ENCODE measurements around the gene SH2D3C.

SH2D3C gene

DNA sequence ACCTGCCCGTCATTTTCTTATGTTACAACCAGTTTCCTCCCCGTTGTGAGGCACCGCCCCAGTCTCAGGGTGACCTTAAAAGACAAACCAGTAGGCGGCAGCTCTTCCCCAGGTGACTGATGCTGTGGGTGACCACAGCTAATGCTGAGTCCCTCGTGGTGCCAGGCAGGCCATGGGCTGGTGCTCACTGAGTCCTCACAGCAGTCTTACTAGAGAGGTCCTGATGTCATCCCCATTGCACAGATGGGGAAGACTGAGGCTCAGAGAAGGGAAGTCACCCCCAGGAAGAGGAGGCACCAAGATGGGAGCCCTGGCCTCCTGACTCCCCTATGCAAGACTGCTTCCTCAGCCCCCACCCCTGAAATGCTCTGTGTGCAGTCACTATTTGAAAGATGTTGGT lies 70.7 kb downstream of the SH2D3C start:
- no peak overlapping the region for H3K14ac ChIP-seq (ENCODE audit: low read length)
- H3K27me3 ChIP-seq (ENCODE audit: insufficient read depth, low read length) = no peaks in the 10 kb centered on the region
- H3K23ac ChIP-seq (ENCODE audit: low read length) = no peak overlapping the region
- H3K79me2 ChIP-seq (ENCODE audit: control insufficient read depth, insufficient read depth, low read length, poor library complexity) = no peaks in the 10 kb centered on the region
- peak in 1 of 2 donors; percentile 33 for DNase-seq
- no peak overlapping the region for H4K12ac ChIP-seq (ENCODE audit: low read depth, low read length)
- no peaks in the 10 kb centered on the region for H3K36me3 ChIP-seq (ENCODE audit: control insufficient read depth in 1 of 2, insufficient read depth in 2 of 2, low read length in 2 of 2)
- no peak overlapping the region for H3K4me2 ChIP-seq (ENCODE audit: low read length)
- H3K4ac ChIP-seq (ENCODE audit: low read depth, low read length) = no peak overlapping the region
- no CpG with 5 or more reads among the region's 5 CpGs for WGBS (ENCODE audit: extremely low coverage, insufficient coverage, insufficient read length)
- H3K18ac ChIP-seq (ENCODE audit: low read length) = no peak overlapping the region
- no peak overlapping the region for H3K27ac ChIP-seq (ENCODE audit: low read depth, low read length)
- no peak overlapping the region for H2BK120ac ChIP-seq (ENCODE audit: insufficient read depth, low read length, poor library complexity)
- no peak overlapping the region for H2AK5ac ChIP-seq (ENCODE audit: low read length)
- no peak overlapping the region for H3K9ac ChIP-seq (ENCODE audit: low read length)
- H3K9me3 ChIP-seq (ENCODE audit: insufficient read depth, low read depth, low read length) = no peaks in the 10 kb centered on the region
- no peak overlapping the region for H3K4me3 ChIP-seq (ENCODE audit: low read depth, low read length)
- H2BK5ac ChIP-seq (ENCODE audit: low read depth, low read length, poor library complexity) = no peak overlapping the region
- peaks cover 0 to 4% of the 10 kb centered on the region in 2 experiments for H3K4me1 ChIP-seq (ENCODE audit: control insufficient read depth in 1 of 2, insufficient read depth in 2 of 2, low read length in 2 of 2)
- H4K8ac ChIP-seq (ENCODE audit: low read depth, low read length) = no peak overlapping the region
- H4K91ac ChIP-seq (ENCODE audit: low read depth, low read length) = no peak overlapping the region
- no peak overlapping the region for H2BK12ac ChIP-seq (ENCODE audit: low read length)
- no peaks in the 10 kb centered on the region for H3K79me1 ChIP-seq (ENCODE audit: low read length)
- no peak overlapping the region for H2AFZ ChIP-seq (ENCODE audit: insufficient read depth, low read length, poor library complexity)

DNA sequence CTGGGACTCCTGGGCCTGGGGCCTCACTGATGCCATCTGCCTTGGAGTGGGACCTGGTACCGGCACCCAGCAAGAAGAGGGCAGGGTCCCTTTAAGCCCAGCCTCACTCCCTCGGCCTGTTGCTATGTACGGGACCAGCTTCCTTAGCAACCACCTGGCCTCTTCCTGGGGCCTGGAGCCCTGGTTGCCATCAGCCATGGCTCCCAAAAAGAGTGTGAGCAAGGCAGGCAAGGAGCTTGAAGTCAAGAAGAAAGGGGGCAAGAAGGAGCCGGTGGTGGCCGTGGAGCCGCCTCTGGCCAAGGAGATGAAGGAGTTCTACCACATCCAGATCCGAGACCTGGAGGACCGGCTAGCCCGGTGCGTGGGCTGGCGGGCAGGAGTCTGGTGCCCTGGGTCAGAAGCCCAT lies 71.6 kb downstream of the SH2D3C start, which contains the start of gene CFAP157:
Gene CFAP157 (plus strand): TSS at position 153 of the 406 bp plus-strand sequence. CDS start 44 bp downstream, at position 197.
- Histone ChIP-seq H3K9me3 (ENCODE audit: insufficient read depth, low read depth, low read length) (no peaks in the 10 kb centered on the region), H3K4ac (ENCODE audit: low read depth, low read length) (no peak within 1 kb of the TSS), H3K4me1 (ENCODE audit: control insufficient read depth in 1 of 2, insufficient read depth in 2 of 2, low read length in 2 of 2) (peaks cover 0 to 4% of the 10 kb centered on the region in 2 experiments), H2AK5ac (ENCODE audit: low read length) (no peak within 1 kb of the TSS), H4K8ac (ENCODE audit: low read depth, low read length) (peak within 1 kb of the TSS; percentile 59), H3K4me3 (ENCODE audit: low read depth, low read length) (no peak within 1 kb of the TSS), H2BK5ac (ENCODE audit: low read depth, low read length, poor library complexity) (no peak within 1 kb of the TSS), H3K27ac (ENCODE audit: low read depth, low read length) (no peak within 1 kb of the TSS), H2BK120ac (ENCODE audit: insufficient read depth, low read length, poor library complexity) (no peak within 1 kb of the TSS), H3K79me2 (ENCODE audit: control insufficient read depth, insufficient read depth, low read length, poor library complexity) (no peaks in the 10 kb centered on the region), H3K9ac (ENCODE audit: low read length) (no peak within 1 kb of the TSS), H2AFZ (ENCODE audit: insufficient read depth, low read length, poor library complexity) (no peak within 1 kb of the TSS), H2BK12ac (ENCODE audit: low read length) (no peak within 1 kb of the TSS), H4K91ac (ENCODE audit: low read depth, low read length) (no peak within 1 kb of the TSS), H3K14ac (ENCODE audit: low read length) (no peak within 1 kb of the TSS), H3K79me1 (ENCODE audit: low read length) (no peaks in the 10 kb centered on the region), H3K4me2 (ENCODE audit: low read length) (no peak within 1 kb of the TSS), H4K12ac (ENCODE audit: low read depth, low read length) (no peak within 1 kb of the TSS), H3K18ac (ENCODE audit: low read length) (no peak within 1 kb of the TSS), H3K27me3 (ENCODE audit: insufficient read depth, low read length) (no peaks in the 10 kb centered on the region), H3K23ac (ENCODE audit: low read length) (no peak within 1 kb of the TSS), H3K36me3 (ENCODE audit: control insufficient read depth in 1 of 2, insufficient read depth in 2 of 2, low read length in 2 of 2) (no peaks in the 10 kb centered on the region)
- no CpG with 5 or more reads among the region's 11 CpGs for WGBS (ENCODE audit: extremely low coverage, insufficient coverage, insufficient read length)
- no peak for DNase-seq

DNA sequence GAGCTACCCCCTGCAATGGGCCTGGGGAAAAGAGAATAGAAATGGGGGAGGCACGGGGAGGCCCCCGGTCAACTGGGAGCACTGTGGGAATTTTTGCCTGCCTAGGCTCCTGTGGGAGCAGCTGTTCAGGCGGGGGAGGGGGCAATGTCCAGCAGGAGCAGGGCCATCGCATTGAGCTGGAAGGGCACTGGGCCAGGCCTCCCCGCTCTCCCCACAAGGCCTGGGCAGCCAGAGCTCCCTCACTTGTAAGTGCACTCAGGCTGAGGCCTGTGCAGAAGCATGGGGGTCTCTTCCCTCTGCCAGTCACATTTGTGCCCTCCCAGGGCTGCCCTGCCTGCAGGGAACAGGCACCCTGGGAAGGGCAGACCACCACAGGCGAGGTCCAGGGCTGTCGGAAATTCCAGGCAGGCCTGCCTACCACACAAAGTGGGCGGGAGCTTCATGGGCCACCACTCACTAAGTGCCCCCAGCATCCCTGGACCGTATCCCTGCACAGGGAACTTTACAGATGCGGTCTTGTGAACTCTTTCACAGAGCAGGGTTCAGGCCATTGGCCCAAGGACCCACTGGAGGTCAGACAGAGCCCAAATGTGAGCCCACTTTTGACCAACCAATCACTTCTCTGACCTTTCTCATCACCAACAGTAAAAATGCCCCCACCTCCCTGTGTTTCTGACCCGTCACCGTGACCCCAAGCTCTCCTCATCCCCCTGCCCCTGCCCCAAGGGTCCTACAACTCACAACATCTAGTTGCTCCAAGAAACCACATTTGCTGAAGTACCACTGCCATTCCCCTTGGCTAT lies 72.7 kb downstream of the SH2D3C start:
- H3K9me3 ChIP-seq (ENCODE audit: insufficient read depth, low read depth, low read length) = no peaks in the 10 kb centered on the region
- no peak overlapping the region for H2BK12ac ChIP-seq (ENCODE audit: low read length)
- H4K12ac ChIP-seq (ENCODE audit: low read depth, low read length) = no peak overlapping the region
- H2BK5ac ChIP-seq (ENCODE audit: low read depth, low read length, poor library complexity) = no peak overlapping the region
- no peak overlapping the region for H2BK120ac ChIP-seq (ENCODE audit: insufficient read depth, low read length, poor library complexity)
- no peak overlapping the region for H3K9ac ChIP-seq (ENCODE audit: low read length)
- H3K14ac ChIP-seq (ENCODE audit: low read length) = no peak overlapping the region
- no peak overlapping the region for H3K23ac ChIP-seq (ENCODE audit: low read length)
- H2AFZ ChIP-seq (ENCODE audit: insufficient read depth, low read length, poor library complexity) = no peak overlapping the region
- no peak overlapping the region for H3K4me3 ChIP-seq (ENCODE audit: low read depth, low read length)
- no peak overlapping the region for H3K4ac ChIP-seq (ENCODE audit: low read depth, low read length)
- H3K27ac ChIP-seq (ENCODE audit: low read depth, low read length) = no peak overlapping the region
- no CpG with 5 or more reads among the region's 12 CpGs for WGBS (ENCODE audit: extremely low coverage, insufficient coverage, insufficient read length)
- H3K79me2 ChIP-seq (ENCODE audit: control insufficient read depth, insufficient read depth, low read length, poor library complexity) = no peaks in the 10 kb centered on the region
- H3K79me1 ChIP-seq (ENCODE audit: low read length) = no peaks in the 10 kb centered on the region
- H2AK5ac ChIP-seq (ENCODE audit: low read length) = no peak overlapping the region
- no peak overlapping the region for H4K91ac ChIP-seq (ENCODE audit: low read depth, low read length)
- no peak overlapping the region for H3K18ac ChIP-seq (ENCODE audit: low read length)
- DNase-seq = no peak
- no peak overlapping the region for H4K8ac ChIP-seq (ENCODE audit: low read depth, low read length)
- H3K4me2 ChIP-seq (ENCODE audit: low read length) = no peak overlapping the region
- H3K4me1 ChIP-seq (ENCODE audit: control insufficient read depth in 1 of 2, insufficient read depth in 2 of 2, low read length in 2 of 2) = peaks cover 0 to 4% of the 10 kb centered on the region in 2 experiments
- no peaks in the 10 kb centered on the region for H3K36me3 ChIP-seq (ENCODE audit: control insufficient read depth in 1 of 2, insufficient read depth in 2 of 2, low read length in 2 of 2)
- no peaks in the 10 kb centered on the region for H3K27me3 ChIP-seq (ENCODE audit: insufficient read depth, low read length)

DNA sequence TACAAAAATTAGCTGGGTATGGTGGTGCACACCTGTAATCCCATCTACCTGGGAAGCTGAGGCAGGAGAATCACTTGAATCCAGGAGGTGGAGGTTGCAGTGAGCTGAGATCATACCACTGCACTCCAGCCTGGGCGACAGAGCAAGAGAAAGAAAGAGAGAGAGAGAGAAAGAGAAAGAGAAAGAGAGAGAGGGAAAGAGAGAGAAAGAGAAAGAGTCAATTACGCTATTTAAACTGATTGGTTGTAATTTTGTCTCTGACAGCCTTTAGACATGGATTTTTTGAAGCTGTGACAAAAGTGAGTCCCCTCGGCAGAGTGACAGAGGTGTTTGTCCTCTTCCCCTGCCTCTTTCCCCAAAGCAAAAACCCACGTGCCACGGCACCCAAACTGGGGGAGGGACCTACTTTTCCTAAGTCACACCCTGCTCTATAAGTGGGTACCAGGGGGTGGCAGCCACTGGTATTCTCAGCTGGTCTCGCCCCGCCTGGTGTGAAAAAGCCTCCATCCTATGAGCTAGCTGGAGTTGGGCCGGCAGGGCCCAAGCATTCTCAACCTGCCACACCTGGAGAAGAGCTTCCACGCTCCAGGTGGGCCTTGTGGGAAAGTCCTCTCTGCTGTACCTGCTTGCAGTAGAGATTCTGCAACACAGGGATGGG lies 75.0 kb downstream of the SH2D3C start:
- Histone ChIP-seq H2BK12ac (ENCODE audit: low read length) (no peak overlapping the region), H2BK120ac (ENCODE audit: insufficient read depth, low read length, poor library complexity) (no peak overlapping the region), H3K79me2 (ENCODE audit: control insufficient read depth, insufficient read depth, low read length, poor library complexity) (no peaks in the 10 kb centered on the region), H3K4ac (ENCODE audit: low read depth, low read length) (no peak overlapping the region), H4K12ac (ENCODE audit: low read depth, low read length) (no peak overlapping the region), H2AK5ac (ENCODE audit: low read length) (no peak overlapping the region), H3K4me2 (ENCODE audit: low read length) (no peak overlapping the region), H3K9ac (ENCODE audit: low read length) (no peak overlapping the region), H3K18ac (ENCODE audit: low read length) (no peak overlapping the region), H4K8ac (ENCODE audit: low read depth, low read length) (no peak overlapping the region), H3K14ac (ENCODE audit: low read length) (no peak overlapping the region), H3K36me3 (ENCODE audit: control insufficient read depth in 1 of 2, insufficient read depth in 2 of 2, low read length in 2 of 2) (no peaks in the 10 kb centered on the region), H3K23ac (ENCODE audit: low read length) (no peak overlapping the region), H3K4me1 (ENCODE audit: control insufficient read depth in 1 of 2, insufficient read depth in 2 of 2, low read length in 2 of 2) (peaks cover 0 to 6% of the 10 kb centered on the region in 2 experiments), H3K9me3 (ENCODE audit: insufficient read depth, low read depth, low read length) (no peaks in the 10 kb centered on the region), H3K27ac (ENCODE audit: low read depth, low read length) (no peak overlapping the region), H3K79me1 (ENCODE audit: low read length) (peaks cover 3% of the 10 kb centered on the region), H2AFZ (ENCODE audit: insufficient read depth, low read length, poor library complexity) (no peak overlapping the region), H2BK5ac (ENCODE audit: low read depth, low read length, poor library complexity) (no peak overlapping the region), H3K27me3 (ENCODE audit: insufficient read depth, low read length) (no peaks in the 10 kb centered on the region), H4K91ac (ENCODE audit: low read depth, low read length) (no peak overlapping the region), H3K4me3 (ENCODE audit: low read depth, low read length) (no peak overlapping the region)
- DNase-seq = no peak
- WGBS (ENCODE audit: extremely low coverage, insufficient coverage, insufficient read length) = no CpG with 5 or more reads among the region's 9 CpGs
